ENCODE measurements around the gene ANK3.

Gene ANK3

DNA sequence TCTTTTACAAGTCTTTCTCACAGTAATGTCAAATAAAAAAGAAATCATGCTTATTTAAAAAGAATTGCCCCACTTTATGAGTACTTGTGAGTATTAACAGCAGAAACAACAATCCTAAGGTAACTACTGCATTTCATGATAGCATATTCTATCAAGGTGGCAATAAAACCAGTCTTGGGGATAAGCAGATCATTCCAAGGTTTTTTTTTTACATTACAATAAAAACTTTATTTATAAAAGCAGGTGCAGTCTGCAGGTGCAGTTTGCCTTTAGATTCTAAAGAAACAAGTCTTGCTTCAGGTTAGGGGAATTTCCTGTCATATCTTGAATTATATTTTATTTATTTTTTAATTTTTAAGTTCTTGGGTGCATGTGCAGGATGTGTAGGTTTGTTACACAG, 10.7 kb upstream of the ANK3 start:
- no peak overlapping the region for H3K4me3 ChIP-seq (ENCODE audit: low read length)
- no peak for DNase-seq (ENCODE audit: low read depth)
- TF ChIP-seq, protein P1, sequence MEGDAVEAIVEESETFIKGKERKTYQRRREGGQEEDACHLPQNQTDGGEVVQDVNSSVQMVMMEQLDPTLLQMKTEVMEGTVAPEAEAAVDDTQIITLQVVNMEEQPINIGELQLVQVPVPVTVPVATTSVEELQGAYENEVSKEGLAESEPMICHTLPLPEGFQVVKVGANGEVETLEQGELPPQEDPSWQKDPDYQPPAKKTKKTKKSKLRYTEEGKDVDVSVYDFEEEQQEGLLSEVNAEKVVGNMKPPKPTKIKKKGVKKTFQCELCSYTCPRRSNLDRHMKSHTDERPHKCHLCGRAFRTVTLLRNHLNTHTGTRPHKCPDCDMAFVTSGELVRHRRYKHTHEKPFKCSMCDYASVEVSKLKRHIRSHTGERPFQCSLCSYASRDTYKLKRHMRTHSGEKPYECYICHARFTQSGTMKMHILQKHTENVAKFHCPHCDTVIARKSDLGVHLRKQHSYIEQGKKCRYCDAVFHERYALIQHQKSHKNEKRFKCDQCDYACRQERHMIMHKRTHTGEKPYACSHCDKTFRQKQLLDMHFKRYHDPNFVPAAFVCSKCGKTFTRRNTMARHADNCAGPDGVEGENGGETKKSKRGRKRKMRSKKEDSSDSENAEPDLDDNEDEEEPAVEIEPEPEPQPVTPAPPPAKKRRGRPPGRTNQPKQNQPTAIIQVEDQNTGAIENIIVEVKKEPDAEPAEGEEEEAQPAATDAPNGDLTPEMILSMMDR (conservative IDR thresholded peaks at IDR 0.05; ENCODE audit: low read length), result no peak

DNA sequence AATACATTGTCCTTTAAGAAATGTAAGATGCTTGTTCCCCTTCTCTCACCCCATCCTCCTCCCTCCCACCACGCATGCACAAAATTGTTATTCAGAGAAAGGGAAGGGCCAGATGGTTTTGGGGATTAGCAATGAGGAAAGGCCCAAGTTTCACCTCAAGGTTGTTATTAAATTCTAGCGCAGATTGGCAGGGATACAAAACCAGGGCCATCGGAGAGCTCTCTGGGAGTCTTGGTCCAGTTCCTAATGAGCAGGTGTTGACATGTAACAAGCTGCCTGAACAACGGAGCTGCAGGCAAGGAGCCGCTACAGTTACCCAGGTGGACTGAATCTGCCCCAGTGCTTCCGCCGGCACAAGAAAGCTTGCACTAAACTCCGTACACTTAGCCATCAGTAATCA, 9.7 kb upstream of the ANK3 start:
- TF ChIP-seq, protein P1 (conservative IDR thresholded peaks at IDR 0.05; ENCODE audit: low read length), result no peak
- no peak for DNase-seq (ENCODE audit: low read depth)

DNA sequence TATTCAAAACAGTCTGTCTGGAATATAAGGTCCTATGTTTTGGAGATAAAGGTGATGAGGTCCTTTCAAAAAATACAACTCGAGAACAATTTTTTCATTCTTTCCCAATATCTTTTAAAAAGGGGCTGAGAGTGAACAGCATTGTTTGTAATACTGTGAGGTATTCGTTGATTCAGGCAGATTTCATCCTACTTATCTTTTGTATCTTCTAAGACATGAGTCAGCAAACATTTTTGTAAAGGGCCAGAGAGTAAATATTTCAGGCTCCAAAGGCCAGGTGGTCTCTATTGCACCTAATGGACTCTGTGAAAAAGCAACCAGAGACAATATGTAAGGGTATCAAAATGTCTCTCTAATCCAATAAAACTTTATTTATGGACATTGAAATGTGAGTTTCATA, 8.1 kb upstream of the ANK3 start:
- no peak for DNase-seq (ENCODE audit: low read depth)
- TF ChIP-seq, protein P1 (conservative IDR thresholded peaks at IDR 0.05; ENCODE audit: low read length), result no peak
- no peak overlapping the region for H3K4me3 ChIP-seq (ENCODE audit: low read length)

More for the DNA sequence above, 9.7 kb upstream of the ANK3 start:
- no peak overlapping the region for H3K4me3 ChIP-seq (ENCODE audit: low read length)

DNA sequence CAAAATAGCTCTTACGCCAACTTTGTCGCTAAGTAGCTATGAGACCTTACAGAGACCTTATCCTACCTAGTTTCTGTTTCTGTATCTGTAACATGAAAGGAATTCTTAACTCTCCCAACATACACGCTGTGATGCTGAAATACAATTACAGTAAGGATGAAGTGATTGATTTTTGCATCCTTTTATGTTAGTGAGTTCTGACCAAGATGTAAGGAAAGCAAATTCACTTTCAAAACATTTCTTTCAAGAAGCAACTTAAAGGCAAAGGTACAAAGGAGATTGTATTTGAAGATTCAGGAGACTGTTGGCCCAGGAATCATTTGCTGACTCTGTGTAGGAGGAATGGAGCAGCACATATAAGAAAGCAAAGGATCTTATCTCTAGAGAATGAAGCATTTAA, 7.1 kb upstream of the ANK3 start:
- TF ChIP-seq, protein P1 (conservative IDR thresholded peaks at IDR 0.05; ENCODE audit: low read length), result no peak
- H3K4me3 ChIP-seq (ENCODE audit: low read length), result no peak overlapping the region
- DNase-seq (ENCODE audit: low read depth), result no peak

DNA sequence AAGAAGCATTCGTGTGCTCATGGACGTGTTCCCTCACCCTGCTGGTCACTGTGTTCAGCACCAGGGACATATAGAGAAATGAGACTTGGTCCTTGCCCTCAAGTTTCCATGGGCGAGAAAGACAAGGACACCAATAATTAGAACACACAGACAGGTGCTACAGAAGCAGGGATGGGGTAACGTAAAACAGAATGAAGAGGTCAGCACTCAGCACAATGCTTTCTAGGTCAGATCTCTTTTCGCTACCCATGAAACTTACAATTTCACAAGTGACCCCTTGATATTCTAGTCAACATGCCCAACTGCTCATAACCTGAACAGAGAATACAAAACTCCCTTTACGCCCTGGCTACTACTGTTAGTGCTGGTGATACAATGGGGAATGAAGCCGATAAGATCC, 6.0 kb upstream of the ANK3 start:
- DNase-seq (ENCODE audit: low read depth), result no peak
- TF ChIP-seq, protein P1 (conservative IDR thresholded peaks at IDR 0.05; ENCODE audit: low read length), result no peak
- H3K4me3 ChIP-seq (ENCODE audit: low read length), result no peak overlapping the region

DNA sequence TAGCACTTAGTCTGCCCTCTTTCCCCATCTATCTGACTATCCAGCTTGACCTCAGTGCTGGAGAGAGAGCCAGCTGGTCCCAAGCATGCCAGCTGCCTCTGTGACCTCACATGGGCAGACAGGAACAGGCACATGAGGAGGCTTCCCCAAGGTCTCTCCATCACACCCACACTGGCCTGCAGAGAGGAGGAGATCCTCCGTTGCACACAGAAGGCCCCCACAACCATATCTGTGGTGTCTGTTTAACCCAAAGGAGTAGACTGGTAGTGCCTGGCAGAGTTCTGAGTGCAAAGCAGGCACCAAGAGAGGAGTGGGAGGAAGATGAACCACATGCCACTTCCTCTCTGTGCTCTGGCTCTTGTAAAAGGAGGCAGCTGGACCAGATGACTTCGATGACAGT, 4.8 kb upstream of the ANK3 start:
- no peak overlapping the region for H3K4me3 ChIP-seq (ENCODE audit: low read length)
- TF ChIP-seq, protein P1 (conservative IDR thresholded peaks at IDR 0.05; ENCODE audit: low read length), result no peak
- DNase-seq (ENCODE audit: low read depth), result no peak

DNA sequence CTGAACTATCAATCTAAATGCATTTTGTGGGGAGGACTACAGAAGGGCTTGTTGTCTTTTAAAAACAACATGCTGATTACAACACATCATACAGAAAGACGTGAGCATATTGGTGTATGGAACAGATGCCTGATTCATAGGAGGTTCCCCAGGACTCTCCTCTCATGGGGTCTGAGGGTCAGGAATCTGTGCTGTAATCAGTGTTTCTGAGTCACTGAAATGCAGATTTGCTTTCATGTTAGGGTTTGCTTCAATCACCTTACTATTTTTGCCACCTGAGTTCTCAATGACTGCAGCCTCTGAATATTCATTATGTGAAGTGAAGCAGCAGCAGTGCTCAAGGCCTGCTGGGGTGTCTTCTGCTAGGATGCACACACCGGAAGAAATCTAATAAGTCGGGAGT, 550 bp upstream of the ANK3 start:
- DNase-seq (ENCODE audit: low read depth), result no peak

More for the DNA sequence above, 550 bp upstream of the ANK3 start:
- TF ChIP-seq, protein P1 (conservative IDR thresholded peaks at IDR 0.05; ENCODE audit: low read length), result no peak
- no peak overlapping the region for H3K4me3 ChIP-seq (ENCODE audit: low read length)
